Measurements from ENCODE around the gene HNF1B. TPM values are rescaled to one million over a fixed set of nuclear protein-coding genes. Genes with fewer than 3 reads are reported as not detected.

The HNF1B gene
- total and polyA plus RNA-seq, 10 of the 15 experiments (the other 5 are each of a cell fraction or from before 2014, with no cell fraction given) = 0.51 to 12.7 (median 1.9) TPM

DNA sequence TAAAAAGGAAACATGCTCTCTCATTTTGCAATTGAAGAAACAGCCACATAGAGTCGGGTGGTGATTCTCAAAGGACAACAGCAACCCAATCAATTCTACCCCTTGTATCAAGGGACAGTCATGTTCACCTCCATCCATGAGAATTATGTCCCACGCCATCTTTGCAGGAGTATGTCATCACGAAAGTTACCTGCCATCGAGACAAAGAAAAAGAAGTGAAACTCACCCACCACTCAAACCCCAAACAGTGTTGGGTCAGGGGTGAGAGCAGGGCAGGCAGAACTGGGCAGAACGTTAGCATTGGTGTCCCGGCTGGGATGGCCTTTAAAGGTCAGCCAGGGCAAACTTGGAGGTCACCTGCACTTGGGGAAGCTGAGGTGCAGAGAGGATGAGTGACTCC, 24.2 kb upstream of the HNF1B start (continued):
- TF ChIP-seq, protein P1, sequence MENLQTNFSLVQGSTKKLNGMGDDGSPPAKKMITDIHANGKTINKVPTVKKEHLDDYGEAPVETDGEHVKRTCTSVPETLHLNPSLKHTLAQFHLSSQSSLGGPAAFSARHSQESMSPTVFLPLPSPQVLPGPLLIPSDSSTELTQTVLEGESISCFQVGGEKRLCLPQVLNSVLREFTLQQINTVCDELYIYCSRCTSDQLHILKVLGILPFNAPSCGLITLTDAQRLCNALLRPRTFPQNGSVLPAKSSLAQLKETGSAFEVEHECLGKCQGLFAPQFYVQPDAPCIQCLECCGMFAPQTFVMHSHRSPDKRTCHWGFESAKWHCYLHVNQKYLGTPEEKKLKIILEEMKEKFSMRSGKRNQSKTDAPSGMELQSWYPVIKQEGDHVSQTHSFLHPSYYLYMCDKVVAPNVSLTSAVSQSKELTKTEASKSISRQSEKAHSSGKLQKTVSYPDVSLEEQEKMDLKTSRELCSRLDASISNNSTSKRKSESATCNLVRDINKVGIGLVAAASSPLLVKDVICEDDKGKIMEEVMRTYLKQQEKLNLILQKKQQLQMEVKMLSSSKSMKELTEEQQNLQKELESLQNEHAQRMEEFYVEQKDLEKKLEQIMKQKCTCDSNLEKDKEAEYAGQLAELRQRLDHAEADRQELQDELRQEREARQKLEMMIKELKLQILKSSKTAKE (IDR thresholded peaks at IDR 0.05; ENCODE audit: low read depth, poor library complexity, severe bottlenecking) = no peak
- no peak; the same call in 1 of the 2 replicates for TF ChIP-seq BCL11A (IDR thresholded peaks at IDR 0.05; ENCODE audit: low read depth, low read length)
- no peak for TF ChIP-seq STAT3 (IDR thresholded peaks at IDR 0.05; ENCODE audit: low read depth, low read length)
- TF ChIP-seq CBFB (IDR thresholded peaks at IDR 0.05; ENCODE audit: low read depth) = no peak
- no peak for TF ChIP-seq NFYA (IDR thresholded peaks at IDR 0.05; ENCODE audit: borderline replicate concordance, low read depth, low read length)
- TF ChIP-seq, protein P2, sequence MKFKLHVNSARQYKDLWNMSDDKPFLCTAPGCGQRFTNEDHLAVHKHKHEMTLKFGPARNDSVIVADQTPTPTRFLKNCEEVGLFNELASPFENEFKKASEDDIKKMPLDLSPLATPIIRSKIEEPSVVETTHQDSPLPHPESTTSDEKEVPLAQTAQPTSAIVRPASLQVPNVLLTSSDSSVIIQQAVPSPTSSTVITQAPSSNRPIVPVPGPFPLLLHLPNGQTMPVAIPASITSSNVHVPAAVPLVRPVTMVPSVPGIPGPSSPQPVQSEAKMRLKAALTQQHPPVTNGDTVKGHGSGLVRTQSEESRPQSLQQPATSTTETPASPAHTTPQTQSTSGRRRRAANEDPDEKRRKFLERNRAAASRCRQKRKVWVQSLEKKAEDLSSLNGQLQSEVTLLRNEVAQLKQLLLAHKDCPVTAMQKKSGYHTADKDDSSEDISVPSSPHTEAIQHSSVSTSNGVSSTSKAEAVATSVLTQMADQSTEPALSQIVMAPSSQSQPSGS (IDR thresholded peaks at IDR 0.05; ENCODE audit: low read length) = 0 out of 2 replicates have a peak, but pooled peaks have one; percentile 41
- TF ChIP-seq BRCA1 (IDR thresholded peaks at IDR 0.05; ENCODE audit: low read depth, low read length) = no peak
- TF ChIP-seq, protein P3, sequence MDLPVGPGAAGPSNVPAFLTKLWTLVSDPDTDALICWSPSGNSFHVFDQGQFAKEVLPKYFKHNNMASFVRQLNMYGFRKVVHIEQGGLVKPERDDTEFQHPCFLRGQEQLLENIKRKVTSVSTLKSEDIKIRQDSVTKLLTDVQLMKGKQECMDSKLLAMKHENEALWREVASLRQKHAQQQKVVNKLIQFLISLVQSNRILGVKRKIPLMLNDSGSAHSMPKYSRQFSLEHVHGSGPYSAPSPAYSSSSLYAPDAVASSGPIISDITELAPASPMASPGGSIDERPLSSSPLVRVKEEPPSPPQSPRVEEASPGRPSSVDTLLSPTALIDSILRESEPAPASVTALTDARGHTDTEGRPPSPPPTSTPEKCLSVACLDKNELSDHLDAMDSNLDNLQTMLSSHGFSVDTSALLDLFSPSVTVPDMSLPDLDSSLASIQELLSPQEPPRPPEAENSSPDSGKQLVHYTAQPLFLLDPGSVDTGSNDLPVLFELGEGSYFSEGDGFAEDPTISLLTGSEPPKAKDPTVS (IDR thresholded peaks at IDR 0.05; ENCODE audit: low read depth, low read length) = no peak
- TF ChIP-seq SUPT20H (IDR thresholded peaks at IDR 0.05; ENCODE audit: borderline replicate concordance, control insufficient read depth, low read depth, low read length) = no peak
- no peak for TF ChIP-seq KLF5 (IDR thresholded peaks at IDR 0.05; ENCODE audit: partially characterized antibody)
- no peak for TF ChIP-seq SIX5 (IDR thresholded peaks at IDR 0.05; ENCODE audit: low read depth, low read length, severe bottlenecking)
- TF ChIP-seq, protein P4, sequence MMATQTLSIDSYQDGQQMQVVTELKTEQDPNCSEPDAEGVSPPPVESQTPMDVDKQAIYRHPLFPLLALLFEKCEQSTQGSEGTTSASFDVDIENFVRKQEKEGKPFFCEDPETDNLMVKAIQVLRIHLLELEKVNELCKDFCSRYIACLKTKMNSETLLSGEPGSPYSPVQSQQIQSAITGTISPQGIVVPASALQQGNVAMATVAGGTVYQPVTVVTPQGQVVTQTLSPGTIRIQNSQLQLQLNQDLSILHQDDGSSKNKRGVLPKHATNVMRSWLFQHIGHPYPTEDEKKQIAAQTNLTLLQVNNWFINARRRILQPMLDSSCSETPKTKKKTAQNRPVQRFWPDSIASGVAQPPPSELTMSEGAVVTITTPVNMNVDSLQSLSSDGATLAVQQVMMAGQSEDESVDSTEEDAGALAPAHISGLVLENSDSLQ (IDR thresholded peaks at IDR 0.05) = no peak
- TF ChIP-seq MEF2A (IDR thresholded peaks at IDR 0.05; ENCODE audit: insufficient read depth, low read depth, low read length) = 0 out of 2 replicates have a peak, but pooled peaks have one; percentile 9
- no peak for TF ChIP-seq CBX3 (IDR thresholded peaks at IDR 0.05; ENCODE audit: borderline replicate concordance, low read depth)
- TF ChIP-seq NFIC (IDR thresholded peaks at IDR 0.05; ENCODE audit: low read depth, low read length) = peak; percentile 14; the same call in 1 of the 2 replicates
- TF ChIP-seq, protein P5, sequence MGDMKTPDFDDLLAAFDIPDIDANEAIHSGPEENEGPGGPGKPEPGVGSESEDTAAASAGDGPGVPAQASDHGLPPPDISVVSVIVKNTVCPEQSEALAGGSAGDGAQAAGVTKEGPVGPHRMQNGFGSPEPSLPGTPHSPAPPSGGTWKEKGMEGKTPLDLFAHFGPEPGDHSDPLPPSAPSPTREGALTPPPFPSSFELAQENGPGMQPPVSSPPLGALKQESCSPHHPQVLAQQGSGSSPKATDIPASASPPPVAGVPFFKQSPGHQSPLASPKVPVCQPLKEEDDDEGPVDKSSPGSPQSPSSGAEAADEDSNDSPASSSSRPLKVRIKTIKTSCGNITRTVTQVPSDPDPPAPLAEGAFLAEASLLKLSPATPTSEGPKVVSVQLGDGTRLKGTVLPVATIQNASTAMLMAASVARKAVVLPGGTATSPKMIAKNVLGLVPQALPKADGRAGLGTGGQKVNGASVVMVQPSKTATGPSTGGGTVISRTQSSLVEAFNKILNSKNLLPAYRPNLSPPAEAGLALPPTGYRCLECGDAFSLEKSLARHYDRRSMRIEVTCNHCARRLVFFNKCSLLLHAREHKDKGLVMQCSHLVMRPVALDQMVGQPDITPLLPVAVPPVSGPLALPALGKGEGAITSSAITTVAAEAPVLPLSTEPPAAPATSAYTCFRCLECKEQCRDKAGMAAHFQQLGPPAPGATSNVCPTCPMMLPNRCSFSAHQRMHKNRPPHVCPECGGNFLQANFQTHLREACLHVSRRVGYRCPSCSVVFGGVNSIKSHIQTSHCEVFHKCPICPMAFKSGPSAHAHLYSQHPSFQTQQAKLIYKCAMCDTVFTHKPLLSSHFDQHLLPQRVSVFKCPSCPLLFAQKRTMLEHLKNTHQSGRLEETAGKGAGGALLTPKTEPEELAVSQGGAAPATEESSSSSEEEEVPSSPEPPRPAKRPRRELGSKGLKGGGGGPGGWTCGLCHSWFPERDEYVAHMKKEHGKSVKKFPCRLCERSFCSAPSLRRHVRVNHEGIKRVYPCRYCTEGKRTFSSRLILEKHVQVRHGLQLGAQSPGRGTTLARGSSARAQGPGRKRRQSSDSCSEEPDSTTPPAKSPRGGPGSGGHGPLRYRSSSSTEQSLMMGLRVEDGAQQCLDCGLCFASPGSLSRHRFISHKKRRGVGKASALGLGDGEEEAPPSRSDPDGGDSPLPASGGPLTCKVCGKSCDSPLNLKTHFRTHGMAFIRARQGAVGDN (IDR thresholded peaks at IDR 0.05) = peak; percentile 44; the same call in 1 of the 2 replicates
- TF ChIP-seq RB1 (IDR thresholded peaks at IDR 0.05; ENCODE audit: borderline replicate concordance) = no peak
- no peak for TF ChIP-seq ZNF384 (IDR thresholded peaks at IDR 0.05; ENCODE audit: borderline replicate concordance, low read depth, low read length)
- no peak for TF ChIP-seq SIN3A (IDR thresholded peaks at IDR 0.05; ENCODE audit: low read depth, low read length)
